A549 (cell line): ENCODE measurements around the gene ETF1.

ENCODE experiments used
- CBX2 ChIP-seq: fragments of 200-600 bp; sonication (generic); IDR thresholded peaks from 2 replicates; pipeline ENCODE4 v1.6.1; 2016; ENCODE audit warnings: low read depth, mild to moderate bottlenecking, borderline replicate concordance
- REST ChIP-seq: fragments of 200-600 bp; sonication (generic); IDR thresholded peaks from 2 replicates; pipeline ENCODE4 v1.6.1; 2016; ENCODE audit warnings: antibody characterized with exemption, mild to moderate bottlenecking, moderate library complexity
- TF ChIP-seq, protein P1 (sequence below): fragments of >200 bp; sonication (Bioruptor Twin); formaldehyde crosslinking; IDR thresholded peaks from 3 replicates; pipeline ENCODE4 v1.6.1; 2016
- TF ChIP-seq, protein P2 (sequence below): fragments of >200 bp; sonication (Bioruptor Twin); formaldehyde crosslinking; IDR thresholded peaks from 3 replicates; pipeline ENCODE4 v1.5.1; 2016

GRCh38 chr5:138553437-138554095, 10.5 kb upstream of the ETF1 start:
- TF ChIP-seq CBX2 (no peak), REST (no peak)
- TF ChIP-seq, protein P1, sequence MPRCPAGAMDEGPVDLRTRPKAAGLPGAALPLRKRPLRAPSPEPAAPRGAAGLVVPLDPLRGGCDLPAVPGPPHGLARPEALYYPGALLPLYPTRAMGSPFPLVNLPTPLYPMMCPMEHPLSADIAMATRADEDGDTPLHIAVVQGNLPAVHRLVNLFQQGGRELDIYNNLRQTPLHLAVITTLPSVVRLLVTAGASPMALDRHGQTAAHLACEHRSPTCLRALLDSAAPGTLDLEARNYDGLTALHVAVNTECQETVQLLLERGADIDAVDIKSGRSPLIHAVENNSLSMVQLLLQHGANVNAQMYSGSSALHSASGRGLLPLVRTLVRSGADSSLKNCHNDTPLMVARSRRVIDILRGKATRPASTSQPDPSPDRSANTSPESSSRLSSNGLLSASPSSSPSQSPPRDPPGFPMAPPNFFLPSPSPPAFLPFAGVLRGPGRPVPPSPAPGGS, result no peak
- TF ChIP-seq, protein P2, sequence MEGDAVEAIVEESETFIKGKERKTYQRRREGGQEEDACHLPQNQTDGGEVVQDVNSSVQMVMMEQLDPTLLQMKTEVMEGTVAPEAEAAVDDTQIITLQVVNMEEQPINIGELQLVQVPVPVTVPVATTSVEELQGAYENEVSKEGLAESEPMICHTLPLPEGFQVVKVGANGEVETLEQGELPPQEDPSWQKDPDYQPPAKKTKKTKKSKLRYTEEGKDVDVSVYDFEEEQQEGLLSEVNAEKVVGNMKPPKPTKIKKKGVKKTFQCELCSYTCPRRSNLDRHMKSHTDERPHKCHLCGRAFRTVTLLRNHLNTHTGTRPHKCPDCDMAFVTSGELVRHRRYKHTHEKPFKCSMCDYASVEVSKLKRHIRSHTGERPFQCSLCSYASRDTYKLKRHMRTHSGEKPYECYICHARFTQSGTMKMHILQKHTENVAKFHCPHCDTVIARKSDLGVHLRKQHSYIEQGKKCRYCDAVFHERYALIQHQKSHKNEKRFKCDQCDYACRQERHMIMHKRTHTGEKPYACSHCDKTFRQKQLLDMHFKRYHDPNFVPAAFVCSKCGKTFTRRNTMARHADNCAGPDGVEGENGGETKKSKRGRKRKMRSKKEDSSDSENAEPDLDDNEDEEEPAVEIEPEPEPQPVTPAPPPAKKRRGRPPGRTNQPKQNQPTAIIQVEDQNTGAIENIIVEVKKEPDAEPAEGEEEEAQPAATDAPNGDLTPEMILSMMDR, result no peak
